DMS53 treated with DMSO at 0.1 percent for 48 hours (cell line): Measurements from ENCODE around the gene NPL.

Experiments
- DNase-seq: peaks from one replicate; lab custom pipeline; 2025; ENCODE audit not compliant: unreplicated experiment; lab: John Stamatoyannopoulos, UW

NPL gene, protein sequence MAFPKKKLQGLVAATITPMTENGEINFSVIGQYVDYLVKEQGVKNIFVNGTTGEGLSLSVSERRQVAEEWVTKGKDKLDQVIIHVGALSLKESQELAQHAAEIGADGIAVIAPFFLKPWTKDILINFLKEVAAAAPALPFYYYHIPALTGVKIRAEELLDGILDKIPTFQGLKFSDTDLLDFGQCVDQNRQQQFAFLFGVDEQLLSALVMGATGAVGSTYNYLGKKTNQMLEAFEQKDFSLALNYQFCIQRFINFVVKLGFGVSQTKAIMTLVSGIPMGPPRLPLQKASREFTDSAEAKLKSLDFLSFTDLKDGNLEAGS

DNA sequence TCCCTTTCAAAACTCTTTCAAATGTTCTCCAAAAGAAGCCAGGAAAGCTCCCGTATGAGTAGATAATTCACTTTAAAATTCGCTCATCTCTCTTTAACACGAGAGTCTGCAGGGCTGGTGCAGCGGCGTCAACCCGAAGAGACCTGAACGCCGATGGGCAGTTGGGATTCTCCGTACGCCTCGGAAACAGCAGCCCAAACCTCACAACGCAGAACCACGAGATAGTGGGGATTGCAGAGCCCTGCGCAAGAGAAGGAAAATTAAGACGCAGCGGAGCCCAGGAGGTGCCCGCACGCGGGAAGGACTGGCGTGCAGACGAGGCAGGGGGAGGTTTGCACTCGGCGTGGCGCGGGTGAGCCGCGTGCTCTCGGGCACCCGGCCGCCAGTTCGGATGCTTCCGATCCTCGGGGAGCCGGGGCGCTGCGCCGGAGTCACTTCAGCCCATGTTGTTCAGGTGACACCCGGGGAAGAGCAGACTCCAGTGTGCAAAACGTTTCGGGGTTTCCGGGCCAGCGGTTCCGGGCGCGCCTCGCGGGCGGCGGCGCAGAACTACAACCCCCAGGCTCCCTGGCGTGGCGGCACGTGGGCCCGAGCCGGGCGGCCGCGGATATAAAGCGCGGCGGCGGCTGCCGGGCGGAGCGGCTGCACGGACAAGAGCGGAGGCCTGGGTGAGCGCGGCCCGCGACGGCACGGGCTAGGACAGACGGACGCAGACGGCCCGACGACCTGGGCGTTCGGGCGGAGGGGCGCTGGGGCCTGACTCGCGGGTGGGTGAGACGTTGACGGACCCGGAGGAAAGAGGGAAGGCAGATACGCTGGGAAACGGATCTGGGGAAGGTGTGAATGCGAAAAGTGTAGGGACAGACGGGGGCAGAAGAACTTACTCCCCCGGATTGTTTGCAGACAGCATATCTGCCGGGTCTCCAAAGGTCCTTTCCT is at the start of gene NPL:
Gene NPL (plus strand): TSS at position 636 of the 939 bp plus-strand sequence. CDS start 4,599 bp downstream, outside the sequence.
- DNase-seq, result peak; percentile 53

DNA sequence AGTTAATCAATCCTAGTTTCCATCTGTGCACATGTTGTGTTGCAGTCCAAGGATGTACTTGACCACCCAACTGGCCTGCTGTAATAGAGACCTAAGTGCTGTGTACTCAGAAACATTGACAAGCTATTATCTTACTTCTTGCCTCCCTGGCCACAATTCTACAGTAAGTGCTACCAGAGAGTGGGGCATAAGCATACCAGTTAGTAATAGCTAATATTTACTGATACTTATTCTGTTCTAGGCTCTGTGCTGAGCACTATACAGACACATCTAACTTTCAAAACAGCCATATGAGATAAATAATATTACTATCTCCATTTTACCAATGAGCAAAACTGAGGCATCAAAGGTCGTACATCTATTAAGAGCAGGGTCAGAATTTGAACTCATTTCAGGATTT is 49.5 kb upstream of the NPL start:
- no peak for DNase-seq

DNA sequence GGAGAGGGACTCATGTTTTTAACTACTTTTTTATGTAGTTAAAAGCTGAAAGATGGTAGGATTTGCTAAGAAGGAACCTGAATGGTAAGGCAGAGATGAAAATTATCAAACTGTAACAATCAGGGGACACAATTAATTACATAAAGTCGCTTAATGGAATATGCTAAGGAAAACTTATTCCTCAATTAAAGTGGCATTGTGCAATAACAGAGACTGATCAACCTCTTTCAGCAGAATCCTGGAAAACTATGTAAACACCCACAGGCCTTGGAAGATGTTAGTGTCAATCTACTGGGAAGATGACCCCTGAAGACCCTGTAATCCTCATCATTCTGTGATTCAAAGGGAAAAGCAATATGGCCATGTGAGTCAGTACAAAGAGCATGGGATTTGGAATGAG is 46.8 kb upstream of the NPL start:
- no peak for DNase-seq

DNA sequence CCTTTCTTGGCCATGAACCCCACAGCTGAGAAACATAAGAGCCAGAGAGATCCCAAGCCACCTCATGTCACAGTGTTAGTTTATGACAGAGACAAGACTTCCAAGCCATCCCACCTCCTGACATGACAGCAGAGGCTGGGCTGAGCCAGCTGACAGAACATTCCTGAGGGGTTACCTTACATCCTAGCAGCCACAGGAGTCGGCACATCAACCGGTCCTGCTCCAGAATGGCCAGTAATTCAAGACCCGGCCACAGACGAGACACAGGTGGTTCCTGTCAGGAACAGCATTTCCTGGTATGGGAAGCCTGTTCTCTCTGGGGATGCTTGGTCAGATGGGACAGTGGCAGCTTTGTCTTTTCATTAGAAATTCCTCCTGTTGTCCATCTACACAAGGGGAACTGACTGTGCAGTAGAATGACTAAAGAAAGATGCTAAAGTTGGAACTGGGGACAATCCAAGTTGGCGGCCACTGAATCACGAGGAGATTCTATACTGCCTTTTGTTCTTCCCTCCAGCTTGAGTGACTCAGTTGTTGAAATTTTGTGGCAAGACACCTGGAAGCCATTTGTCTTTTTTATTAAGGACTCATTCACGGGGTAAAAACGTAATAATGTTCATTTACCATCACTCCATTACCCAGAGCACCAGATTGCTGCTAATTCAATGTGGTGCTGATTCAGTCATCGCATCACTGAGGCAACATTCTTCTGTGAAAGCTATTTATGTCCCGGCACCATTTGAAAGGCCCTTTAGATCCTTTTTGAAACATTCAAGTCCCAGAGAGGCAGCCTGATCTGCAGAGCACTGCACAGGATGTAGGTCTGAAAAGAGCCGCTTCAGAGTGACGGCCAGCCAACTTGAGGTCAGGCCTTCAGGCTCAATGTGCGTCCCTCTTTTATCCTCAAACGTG is 37.2 kb upstream of the NPL start:
- DNase-seq, result no peak

DNA sequence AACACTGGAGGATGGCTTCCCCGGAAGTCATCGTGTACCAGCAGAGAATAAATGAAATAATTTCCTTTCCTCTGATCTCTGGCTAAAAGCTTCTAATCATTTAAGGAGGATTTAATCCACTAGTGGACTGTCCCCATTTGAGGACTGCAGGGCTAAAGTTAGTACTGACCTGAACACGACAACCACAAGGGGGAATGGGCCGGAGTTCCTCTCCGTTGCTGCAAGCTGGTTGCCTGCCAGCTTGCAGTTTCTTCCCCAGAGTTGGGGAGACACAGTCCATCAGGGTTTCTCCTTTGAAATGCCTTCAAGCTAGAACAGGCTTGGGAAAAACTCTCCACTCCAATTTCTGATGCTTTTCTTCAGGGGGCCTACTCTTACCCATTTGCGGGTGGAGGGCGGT is 35.5 kb upstream of the NPL start:
- DNase-seq, result no peak

DNA sequence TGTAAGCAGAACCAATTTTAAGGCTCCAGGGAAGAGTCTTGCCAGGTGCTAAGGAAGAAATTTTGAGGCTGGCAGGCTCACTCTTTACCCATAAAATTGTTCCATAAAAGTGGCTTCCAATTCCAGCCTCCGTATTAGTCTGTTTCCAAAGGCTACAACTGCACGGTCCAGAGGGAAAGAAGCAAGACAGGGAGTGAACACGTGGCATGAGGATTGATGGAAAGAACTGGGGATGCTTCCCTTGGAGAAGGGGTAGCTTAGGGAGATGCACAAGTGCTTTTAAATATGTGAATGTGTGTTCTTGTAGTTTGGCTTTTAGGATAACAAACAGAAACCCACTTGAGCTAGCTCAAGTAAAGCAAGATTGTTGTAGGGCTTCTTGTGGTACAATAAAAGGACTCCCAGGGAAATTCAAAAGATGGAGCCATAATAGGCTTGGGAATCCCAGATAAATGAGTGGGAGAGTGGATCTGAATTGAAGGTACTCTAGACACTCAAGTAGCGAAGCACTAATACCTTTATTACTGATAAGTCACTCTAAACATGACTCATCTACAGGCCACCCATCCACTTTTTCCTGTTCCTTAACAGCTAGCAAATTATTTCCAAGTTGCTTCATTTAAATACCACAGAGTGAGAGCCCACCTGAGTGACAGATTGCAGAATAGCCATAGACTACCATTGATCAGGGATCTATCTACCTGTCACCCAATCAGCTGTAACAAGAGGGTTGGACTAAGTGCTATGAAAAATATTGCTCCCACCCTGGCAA is 34.8 kb upstream of the NPL start:
- DNase-seq, result no peak

DNA sequence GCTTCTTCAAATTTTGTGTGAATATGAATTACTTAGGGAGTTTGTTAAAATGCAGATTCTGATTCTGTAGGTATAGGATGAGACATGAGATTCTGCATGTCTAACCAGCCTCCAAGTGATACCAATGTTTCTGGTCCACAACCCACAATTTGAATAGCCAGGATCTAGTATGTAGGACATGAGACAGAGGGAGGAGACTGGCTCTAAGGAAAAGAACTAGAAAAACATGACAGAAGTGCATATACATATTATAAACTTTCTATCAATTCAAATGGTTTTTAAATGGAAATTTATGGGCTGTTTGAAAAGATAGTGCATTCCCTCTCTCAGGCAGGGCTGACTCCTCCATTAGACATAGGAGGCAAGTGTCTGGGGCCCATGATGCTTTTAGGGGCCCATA is 33.9 kb upstream of the NPL start:
- no peak for DNase-seq

DNA sequence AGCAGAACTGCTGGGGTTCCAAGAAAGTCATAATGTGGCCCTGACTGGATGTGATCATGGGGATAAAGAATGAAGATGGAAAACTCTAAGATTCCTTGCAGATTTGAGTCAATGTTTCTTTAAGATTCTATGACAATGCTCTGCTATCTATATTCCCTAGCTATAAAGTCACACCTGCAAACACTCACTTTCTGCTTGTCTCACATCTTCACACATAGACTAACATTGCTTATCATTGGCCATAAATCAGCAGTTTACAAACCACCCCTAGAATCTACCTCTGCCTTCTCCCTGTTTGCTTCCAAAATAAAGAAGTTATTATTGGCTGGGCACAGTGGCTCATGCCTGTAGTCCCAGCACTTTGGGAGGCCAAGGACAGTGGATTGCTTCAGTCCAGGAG is 33.1 kb upstream of the NPL start:
- DNase-seq, result no peak

DNA sequence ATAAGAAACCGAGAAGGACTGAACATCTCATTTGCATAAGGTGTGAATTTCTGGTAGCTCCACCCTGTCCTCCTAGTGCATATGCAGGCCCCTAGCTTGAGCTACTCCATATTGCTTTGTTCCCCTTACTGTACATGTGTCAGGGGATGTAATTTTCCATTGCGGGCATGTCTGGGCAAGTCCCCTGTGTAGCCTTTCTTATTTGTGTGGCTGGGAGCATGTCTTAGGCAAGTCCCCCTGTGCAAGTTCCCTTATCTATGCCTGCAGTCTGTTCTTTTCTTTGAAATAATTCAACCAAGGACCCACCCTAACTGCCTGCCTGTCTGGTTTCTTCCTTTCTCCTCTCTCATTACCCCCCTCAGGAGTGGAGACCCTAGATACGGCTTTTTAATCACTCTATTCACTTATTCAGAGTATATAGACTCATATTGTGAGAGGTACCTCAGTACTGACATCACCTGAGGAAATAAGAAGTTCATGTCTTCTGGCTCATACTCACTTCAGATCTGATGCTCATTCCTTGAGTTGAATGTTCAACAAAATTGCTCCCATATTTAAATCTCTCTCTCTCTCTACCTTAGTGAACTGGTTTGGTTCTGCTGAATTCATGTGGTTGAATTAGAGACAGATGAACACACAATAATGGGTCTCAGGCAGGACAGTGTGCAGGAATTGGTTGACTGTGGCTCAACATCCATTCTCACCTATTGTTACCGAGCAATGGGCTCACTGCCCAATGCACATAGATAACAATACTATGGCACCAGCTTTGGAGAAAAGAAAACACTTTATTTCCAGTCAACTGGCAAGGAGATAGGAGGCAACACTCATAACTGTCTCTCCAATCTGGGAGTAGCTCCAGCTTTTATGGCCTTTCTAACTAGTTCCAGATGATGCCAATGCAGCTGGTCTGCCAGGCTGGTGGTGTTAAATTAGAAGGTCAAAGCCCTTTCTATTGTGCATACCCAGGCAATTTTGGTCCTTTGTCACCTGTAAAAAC is 27.9 kb upstream of the NPL start:
- DNase-seq, result no peak

DNA sequence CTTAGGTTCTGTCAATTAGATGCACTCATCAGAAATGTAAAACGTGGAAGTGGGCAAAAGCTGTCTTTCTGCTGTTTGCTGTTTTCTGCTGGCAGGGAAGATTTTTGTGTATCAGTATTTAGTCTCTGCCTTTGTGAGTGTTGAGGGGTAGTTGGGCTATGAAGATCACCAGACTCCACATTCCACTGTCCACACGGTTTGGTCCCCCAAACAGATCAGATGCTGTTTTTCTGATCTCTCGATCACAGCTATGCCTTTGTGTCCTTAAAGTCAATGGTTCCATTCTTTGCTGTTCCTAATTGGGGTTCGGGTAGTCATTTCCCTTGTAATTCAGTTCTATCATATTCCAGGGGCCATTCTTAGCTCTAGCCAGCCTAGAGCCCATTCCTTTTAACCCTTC is 27.0 kb upstream of the NPL start:
- no peak for DNase-seq

DNA sequence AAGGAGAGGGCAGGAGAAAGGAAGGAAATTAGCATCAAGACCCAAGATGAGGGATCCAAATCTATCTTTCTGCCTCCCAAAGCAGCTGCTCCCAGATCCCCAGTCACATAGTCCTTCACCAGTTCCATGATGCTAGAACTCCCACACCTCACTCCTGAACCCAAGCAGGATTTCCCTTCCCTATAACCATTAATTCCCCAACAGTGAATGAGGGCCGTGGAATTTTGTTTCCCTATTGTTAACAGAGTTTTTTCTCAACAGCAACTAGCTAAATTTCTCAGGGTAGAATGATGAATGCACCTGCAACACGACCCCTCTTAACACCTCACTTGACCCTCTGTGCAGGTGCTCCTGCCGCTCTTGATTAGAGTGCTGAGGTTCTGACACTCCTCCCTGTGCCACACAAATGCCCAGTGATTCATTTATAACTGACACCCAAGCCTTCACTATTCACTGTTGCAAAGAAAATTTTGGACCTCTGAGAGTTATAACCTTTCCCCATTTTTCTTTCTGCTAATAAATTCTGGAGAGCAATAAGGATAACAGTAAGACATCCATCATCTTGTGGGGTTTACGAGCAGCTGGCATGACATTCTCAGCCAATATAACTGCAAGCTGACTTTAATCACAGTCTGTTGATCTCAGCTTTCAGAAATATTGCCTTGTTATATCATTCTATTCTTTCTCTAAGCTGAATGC is 25.4 kb upstream of the NPL start:
- no peak for DNase-seq

DNA sequence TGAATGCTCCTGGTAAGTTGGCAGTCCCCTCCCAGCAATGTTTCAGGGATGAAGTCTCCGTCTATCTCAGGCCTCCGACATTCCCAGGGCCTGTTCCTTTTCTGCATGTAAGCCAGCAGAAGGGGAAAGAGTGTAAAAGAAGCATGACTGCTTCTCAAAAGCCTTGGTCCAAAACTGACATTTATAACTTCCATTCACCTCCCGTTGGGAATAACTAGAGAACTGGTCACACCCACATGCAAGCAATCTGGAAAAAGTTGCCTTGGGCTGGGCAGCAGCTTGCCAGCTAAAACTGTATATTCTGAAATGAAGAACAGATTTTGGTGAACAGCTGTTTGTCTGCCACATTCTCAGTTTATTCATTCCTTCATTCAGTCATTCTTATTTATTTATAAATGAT is 24.2 kb upstream of the NPL start:
- no peak for DNase-seq

DNA sequence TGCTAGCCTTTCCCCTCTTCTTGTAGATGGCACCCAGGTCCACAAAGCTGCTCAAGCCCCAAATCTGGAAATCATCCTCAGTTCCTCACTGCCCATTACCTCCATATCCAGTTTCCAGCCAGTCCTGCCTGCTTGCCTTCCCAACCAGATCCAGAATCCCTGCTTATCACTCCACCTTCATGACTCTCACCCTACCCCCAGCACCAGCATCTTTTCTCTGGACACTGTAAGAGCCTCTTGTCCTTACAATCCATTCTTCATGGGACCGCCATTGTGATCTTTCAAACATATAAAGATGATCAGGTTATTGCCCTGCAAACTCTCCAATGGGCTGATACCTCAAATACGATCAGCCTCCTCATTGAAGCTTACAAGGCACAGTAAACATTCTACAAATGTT is 23.5 kb upstream of the NPL start:
- DNase-seq, result no peak

DNA sequence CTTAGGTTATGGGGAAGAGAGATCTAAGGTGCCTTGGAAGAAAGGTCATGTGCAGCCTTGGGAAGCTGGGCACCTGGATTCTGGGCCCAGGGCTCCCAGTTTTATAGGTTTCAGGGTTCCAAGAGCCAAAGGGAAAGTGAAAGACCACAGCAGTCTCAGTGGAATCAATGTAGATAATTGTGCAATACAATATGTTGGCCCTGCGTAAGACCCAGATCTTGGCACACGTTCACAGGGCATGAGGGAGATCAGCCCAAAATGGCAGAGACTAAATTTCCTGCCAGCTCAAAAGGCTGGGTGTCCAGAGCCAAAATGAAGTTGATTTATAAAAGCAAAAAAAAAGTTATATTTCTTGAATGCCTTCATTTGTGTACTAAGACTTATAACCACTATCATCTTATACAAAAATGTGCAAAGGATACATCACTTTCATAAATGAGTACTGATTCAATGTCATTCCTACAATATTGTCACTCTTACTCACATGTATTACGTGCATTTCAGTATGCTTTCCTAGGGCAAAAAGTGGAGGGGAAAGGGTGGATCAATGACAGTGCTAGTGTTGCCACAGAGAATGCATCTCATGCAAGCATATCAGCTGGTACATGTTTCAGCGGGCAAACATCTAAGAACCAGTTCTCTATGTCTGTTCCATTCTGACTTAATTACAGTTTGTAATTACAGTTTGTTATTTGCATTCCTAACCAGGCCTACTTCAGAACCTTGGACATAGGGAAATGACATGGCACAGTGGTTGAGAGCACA is 22.5 kb upstream of the NPL start:
- no peak for DNase-seq

DNA sequence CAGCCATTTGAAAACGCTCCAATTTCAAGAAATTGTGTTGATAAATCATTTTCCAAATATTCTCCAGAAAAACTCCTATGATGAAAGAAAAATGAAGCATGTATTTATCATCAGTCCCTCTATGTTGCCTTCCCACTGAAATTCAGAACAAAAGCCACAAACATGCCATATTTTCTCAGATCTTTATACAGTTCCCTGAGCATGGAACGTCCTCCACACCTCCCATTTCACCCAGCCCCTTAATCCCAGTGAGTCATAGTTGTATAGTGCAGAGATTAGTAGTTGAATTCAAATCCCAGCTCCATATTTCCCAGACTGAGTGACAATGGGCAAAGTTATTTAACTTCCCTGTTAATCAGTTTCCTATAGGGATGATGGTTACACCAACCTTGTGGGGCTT is 20.6 kb upstream of the NPL start:
- DNase-seq, result no peak

DNA sequence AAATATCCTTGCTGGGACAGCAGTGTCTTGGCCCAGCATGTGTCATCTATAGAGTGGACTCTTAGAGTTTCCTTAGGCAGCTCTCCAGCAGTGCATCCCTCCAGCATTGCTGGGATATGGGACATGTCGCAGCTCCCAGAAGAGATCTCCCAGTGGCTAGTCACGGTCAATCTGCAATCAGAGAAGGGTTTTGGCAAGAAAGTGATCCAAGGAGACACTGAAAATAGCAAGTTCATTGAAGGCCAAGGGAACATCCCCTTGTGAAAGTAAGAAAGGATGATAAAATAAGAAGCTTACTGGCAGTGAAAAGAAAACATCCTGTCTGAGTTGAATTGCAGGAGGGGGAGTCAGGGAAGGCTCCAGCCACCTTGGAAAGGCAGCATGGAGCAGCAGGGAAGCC is 19.3 kb upstream of the NPL start:
- DNase-seq, result no peak

DNA sequence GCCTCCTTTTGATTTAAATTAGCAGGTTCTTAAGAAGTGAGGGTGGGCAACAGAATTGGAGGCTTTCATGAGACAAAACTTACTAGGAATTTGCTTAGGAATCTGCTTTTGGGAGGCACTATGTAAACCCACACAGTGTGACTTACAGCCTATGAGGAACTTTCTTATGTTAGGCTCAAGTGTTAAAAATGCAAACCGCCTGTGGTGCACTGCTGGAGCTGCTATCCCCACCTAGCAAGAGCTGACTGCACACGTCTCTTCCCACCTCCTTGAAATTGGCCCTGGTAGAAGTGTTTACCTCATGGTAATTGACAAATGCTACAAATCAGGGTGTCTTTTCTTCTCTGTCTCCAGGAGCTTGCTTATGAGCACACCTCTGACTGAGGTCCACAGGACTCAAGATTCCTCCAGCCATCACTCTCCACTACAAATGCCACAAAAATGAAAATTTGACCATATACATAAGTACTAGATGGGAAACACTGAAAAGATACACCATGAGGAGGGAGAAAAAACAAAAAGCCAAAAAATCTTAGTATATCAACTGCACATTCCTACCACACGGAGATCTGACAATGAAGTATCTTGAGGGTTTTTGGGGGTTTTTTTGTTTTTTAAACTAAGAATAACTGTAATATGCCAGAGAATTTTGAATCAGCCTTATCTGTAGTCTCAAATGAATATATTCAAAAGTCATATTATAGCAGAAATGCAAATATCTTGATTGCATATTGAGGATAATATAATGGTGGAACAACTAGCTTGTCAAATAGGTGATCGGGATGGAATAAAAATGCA is 18.2 kb upstream of the NPL start:
- no peak for DNase-seq
